Measurements from ENCODE around the gene PSG7.
"Not testable (repeated sequence)": the region's sequence is repeated elsewhere in the genome, so short reads cannot be mapped to it uniquely, and the experiment has no call there.

DNA sequence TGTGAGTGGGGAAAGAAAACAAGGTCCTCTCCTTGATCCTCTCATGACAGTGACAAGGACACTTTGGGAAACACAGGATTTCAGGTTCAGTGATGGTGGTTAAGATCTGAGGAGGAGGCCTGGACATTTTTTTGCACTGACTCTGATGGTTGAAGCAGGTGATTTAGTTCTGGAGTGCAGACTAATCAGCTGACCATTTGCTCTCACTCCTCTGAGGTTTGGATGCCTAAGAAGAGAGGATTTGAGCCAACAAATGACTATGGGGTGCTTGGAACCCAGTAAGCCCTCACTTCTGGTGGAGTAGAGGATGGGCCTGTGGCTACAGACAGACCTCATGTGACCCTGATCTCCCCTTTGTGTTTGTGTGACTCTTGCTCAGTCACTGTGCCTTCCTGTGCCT lies 60.4 kb downstream of the PSG7 start:
- TF ChIP-seq, protein P1, sequence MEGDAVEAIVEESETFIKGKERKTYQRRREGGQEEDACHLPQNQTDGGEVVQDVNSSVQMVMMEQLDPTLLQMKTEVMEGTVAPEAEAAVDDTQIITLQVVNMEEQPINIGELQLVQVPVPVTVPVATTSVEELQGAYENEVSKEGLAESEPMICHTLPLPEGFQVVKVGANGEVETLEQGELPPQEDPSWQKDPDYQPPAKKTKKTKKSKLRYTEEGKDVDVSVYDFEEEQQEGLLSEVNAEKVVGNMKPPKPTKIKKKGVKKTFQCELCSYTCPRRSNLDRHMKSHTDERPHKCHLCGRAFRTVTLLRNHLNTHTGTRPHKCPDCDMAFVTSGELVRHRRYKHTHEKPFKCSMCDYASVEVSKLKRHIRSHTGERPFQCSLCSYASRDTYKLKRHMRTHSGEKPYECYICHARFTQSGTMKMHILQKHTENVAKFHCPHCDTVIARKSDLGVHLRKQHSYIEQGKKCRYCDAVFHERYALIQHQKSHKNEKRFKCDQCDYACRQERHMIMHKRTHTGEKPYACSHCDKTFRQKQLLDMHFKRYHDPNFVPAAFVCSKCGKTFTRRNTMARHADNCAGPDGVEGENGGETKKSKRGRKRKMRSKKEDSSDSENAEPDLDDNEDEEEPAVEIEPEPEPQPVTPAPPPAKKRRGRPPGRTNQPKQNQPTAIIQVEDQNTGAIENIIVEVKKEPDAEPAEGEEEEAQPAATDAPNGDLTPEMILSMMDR (IDR thresholded peaks at IDR 0.05), result not testable (repeated sequence)
- TF ChIP-seq POLR2A, POLR2AphosphoS5 (IDR thresholded peaks at IDR 0.05): not testable (repeated sequence)

All from stomach (tissue), 4 donors.